IPS DF 4.7 (cell line): ENCODE data around the gene NTHL1.
"Not testable (repeated sequence)": the region's sequence is repeated elsewhere in the genome, so short reads cannot be mapped to it uniquely, and the experiment has no call there.

ENCODE experiments used
- DNase-seq: peaks from one replicate; pipeline ENCODE4 v3.0.0-alpha.2; 2013; ENCODE audit warnings: low spot score; ENCODE audit errors: extremely low read depth

The NTHL1 gene

DNA sequence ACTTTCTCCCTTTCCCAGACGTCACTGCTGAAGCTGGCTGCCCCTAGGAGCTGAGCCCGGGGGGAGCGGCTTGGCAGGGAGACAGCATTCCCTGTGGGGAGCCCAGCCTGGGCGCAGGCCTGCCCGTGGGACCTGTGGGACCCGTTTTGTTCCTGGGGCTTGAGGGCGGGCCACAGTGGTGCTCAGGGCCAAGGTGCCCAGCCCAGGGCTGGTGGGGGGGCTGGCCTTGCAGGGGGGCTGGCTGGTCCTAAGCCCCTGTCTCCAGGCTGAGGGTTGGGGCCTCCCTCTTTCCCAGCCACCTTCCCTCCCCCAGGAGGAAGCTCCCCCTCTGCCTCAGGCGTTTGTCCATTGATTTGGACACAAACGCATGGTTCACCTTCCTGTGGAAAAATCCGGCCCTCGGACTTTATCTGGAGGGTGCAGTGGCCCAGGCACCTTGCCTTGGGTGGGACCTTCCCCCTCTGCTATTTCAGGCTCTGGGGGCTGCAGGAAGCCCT, 16.5 kb downstream of the NTHL1 start:
- DNase-seq, result no peak

DNA sequence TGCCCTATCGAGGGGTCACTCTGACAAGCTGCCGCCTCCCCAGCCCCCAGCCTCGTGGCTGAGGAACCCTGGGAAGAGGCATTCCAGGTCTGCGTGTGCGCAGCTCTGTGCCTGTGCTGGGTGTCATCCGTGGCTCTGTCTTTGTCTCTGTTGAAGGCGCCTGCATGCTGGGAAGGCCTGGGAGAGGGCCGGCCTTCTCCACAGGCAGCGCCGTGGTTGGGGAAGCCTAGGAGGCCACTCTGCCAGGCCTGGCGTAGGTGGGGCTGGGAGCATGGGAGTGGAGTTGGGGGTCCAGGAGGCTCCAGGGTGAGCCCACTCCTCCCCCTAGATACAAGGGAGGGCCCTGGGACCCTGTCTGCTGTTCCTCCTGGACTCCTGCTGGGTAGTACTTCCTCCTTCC, 17.6 kb downstream of the NTHL1 start:
- no peak for DNase-seq

DNA sequence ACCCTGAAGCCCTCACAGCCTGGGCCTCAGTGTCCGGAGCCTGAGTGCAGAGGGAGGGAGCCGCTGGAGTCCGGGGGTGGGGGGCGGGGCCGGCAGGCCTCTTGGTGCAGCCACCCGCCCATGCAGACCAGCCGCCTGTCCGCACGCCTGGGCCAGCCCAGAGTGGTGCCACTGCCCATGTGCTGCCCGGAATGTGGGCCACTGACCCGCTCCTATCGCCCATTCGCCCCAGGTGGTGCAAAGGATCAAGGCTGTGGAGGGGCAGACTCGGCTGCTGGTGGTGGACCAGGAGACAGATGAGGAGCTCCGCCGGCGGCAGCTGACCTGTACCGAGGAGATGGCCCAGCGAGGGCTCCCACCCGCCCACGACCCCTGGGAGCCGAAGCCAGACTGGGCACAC, 18.3 kb downstream of the NTHL1 start:
- DNase-seq, result no peak

DNA sequence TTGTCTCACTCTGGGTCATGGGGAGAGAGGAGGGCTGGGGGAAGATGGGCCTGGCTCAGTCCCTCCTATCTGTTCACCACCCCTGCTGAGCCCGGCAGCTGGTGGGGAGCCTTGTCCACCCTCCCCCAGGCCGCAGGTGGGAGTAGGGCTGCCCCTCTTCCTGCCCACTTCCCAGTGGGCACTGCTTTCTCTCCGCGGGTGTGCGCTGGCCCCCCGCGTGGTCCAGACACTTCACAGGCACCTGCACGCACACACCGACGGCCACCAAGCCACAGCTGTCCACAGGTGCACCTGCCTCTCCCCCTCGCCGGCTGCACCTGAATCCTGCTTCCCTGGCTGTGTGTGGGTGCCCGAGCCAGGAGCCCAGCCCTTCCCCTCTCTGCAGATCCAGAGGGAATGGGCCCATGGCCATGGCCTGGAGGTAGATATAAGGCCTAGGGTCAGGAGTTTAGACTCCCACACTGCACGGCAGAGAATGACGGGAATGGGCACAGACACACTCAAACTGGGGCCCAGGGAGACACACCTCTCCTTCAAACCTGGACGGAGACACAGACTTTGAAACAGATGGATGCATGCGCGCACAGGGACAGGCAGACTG, 18.9 kb downstream of the NTHL1 start:
- DNase-seq, result no peak

DNA sequence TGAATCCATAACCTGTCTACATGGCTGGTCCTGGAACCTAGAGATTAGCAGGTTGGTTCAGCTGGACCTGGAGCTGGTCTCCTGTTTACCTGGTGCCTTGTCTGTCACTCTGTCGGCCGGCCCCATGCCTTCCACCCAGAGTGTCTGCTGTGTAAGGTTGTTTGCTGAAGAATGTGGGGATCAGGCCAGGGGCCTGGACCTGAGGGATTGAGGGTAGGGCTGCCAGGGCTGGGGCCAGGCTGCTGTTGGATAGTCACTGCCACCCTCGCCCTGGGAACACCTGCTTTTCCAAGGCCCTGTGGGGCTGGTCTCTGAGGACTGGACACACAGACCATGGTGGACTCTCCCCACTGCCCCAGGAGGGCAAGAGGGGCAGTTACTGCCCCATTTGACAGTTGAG, 19.5 kb downstream of the NTHL1 start:
- DNase-seq, result no peak

DNA sequence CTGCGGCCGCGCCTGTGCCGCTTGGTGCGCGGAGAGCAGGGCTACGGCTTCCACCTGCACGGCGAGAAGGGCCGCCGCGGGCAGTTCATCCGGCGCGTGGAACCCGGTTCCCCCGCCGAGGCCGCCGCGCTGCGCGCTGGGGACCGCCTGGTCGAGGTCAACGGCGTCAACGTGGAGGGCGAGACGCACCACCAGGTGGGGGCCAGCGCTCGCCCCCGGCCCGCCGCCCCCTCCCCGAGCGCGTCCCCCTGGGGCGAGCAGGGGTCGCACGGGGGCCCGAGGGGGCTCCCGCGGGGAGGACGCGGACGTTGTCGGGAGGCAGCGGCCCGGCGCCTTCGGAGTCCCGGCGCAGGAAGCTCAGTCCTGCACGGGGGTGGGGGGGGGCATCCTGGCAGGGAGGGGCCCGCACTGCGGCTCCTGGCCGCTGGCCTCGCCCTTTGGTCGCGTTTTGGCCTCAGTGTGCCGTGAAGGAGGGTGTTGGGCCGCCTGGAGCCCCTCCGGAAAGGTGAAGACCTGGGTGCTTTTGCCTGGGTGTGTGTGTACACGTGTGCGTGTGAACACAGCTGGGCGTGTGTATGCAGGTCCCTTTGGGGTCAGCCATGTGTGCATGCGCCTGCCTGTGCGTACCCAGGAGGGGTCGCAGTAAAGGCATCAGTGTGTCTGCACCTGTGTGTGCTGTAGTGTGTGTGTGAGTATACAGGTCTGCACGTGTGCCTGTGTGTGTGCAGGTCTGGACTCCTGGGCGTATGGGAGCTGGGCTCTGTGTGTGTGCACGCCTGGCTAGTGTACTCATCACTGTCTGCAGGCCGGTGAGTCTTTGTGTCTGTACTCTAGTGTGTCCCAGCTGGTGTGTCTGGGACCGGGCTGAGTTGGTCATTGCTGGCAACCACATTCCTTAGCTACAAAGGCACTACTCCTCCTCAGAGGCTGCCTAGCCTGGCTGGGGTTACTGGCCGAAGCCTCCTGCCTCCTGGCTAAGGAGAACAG, 20.3 kb downstream of the NTHL1 start:
- DNase-seq, result no peak

DNA sequence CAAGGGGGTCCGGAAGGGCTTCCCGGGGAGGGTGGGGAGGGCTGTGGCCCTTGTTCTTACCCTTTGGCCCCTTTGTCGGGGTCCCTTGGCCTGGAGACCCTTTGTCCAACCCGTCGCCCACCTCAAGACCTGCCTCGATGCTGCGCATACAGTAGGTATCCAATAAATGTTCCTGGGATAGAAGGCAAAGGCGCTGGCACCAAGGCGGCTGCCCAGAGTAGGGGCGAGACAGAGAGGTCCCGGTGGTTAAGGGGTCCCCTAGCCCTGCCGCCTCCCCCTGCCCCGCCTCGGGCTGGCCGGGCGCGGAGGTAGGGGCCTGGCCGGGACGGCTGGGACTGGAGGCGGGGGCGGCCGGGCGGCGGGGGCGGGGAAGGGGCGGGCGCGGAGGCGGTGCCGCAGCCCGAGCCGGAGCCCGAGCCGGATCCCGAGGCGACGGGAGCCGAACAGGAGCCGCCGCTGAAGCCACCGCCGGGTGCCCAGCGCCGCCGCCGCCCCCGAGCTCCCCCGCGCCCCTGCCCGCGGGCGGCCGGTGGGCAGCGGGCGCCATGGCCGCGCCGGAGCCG, 21.1 kb downstream of the NTHL1 start, which contains the start of gene NHERF2:
NHERF2 (plus strand) TSS at position 442 of the 563 bp plus-strand sequence; CDS start at position 546, 104 bp downstream.
- DNase-seq, result no peak

DNA sequence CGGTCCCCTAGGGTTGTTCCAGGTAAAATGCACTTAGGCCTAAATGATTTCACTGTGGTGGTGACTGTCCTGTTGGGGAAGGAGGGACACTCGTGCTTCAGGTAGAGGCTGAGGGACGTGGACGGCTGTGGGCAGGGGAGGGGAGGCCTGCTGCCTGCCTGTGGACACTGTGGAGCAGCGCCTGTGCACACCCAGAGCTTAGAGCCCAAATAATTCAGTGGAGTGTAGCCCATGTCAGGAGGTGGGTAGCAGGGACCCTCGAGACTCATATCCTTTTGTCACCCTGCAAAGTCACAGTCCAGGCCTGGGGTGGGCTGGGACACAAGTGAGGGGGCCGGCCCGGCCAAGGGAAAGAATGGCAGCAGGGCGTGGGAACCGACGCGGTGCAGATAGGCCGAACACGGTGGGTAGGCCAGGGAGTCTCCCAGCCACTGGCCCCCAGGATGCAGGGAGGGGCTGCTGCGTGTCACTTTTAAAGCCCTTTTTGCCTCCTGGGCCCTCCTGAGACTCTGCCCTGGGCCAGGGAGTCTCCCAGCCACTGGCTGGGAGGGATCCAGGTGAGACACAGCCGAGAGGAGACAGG, 21.7 kb downstream of the NTHL1 start:
- DNase-seq, result no peak

DNA sequence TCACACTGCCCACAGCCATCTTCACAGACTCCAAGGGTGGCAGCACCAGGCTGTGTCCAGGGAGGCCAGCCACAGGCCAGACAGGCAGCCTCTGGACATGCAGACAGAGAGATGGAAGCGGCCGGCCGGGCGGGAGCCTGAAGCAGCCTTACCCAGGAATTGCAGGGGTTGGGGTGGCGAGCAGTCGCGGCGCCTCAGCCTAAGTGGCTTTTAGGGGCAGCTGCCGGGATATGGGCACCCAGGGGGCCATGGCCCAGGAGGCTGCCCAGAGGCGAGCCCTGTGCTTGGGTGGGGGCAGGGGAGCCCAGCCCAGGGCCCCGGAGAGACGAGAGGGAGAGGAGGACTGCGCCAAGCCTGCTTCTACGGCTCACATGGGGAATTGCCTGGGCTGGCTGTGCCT, 22.4 kb downstream of the NTHL1 start:
- DNase-seq, result no peak

DNA sequence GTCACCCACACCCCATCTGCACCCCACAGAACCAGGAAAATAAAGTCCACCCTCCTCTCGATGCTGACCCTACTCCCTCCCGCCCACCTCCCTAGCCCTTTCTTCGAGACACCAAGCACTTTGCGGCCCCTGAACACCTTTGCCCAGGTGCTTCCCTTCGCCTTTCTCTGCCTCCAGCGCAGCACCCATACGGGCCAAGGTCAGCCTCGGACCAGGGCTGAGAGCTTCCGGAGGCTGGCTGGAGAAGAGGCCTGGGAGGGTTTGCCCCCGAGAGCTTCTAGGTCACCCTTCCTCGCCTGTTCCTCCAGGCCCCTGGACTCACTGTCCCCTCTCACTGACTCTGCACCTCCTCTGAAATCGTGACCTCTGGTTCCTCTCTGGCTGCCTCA, 23.6 kb downstream of the NTHL1 start:
- no peak for DNase-seq

DNA sequence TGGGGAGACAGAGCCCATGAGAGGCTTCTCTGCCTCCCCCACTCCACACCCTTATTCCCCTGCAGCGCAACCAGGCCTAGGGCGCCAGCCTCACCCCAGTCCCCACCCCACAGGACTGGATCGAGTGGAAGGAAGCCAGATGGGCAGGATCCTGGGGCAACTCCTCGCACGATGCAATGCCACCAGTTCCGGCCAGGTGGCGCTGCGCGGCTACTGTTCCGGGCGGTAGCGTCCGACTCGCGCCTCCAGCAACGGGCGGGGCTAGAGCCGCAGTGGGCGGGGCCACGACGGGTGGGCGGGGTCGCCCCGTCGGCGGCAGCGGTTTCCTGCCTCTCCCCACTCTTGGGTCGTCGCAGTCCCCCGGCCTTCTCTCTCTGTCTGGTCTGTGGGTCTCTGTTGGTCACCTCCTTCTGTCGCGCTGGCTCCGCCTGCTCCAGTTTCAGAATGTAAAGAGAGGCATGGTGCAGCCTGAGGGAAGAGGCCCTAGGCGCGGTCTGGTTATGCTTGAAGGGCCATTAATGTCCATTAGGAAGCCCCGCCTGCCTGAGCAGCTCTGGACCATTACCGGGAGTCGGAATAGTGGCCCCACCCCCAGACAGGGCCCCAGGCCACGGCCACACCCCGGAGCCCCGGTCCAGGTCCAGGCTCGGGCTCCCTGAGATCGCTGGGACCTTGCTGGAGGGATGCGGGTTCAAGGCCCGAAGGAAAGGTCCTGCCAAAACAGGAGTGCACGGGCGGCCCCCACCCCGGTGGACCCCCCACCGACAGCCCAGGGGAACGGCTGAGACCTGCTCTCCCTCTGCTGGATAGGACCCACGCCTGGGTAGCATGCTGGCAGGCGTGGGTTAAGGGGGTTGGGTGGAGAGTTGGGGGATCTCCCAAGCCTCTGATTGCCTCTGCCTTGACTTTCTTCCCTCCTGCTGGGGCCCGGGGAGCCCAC, 24.3 kb downstream of the NTHL1 start:
- DNase-seq, result peak; percentile 83

DNA sequence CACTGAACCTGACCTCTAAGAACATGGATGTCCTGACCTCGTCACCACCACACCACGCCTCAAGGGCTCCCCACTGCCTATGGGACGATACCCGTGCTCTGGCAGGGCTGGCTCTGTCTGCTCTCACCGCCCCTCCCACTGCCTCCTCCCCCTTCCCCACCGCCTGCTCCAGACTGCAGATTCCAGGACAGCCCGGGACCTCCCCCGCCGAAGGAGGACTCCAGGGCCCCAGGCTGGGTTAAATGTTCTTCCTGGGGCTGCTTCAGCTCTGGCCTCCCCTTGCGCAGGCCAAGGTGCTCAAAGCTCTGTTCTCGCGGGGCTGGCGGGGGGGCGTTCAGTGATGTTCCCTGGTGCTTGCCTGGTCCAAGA, 24.9 kb downstream of the NTHL1 start:
- no peak for DNase-seq

DNA sequence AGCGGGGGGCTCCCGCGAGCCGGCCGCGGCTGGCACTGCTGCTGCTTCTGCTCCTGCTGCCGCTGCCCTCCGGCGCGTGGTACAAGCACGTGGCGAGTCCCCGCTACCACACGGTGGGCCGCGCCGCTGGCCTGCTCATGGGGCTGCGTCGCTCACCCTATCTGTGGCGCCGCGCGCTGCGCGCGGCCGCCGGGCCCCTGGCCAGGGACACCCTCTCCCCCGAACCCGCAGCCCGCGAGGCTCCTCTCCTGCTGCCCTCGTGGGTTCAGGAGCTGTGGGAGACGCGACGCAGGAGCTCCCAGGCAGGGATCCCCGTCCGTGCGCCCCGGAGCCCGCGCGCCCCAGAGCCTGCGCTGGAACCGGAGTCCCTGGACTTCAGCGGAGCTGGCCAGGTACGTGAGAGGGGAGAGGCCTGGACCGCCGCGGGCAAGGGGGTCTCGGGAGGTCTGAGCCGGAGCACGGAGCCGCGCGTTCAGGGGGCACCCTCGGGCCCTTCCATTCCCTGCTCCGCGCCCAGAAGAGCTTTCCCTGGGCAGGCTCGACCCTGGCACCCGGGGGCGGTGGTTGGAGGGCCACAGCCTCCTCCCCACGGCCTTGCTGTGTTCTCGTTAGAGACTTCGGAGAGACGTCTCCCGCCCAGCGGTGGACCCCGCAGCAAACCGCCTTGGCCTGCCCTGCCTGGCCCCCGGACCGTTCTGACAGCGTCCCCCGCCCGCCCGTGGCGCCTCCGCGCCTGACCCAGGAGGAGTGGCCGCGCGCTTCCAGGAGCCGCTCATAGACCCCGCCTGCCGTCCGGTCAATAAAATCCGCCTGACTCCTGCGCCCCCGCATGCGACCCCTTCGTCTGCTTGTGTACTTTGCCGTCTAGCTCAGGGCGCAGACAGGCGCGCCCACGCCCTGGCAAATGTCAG, 27.5 kb downstream of the NTHL1 start:
- DNase-seq, result no peak

DNA sequence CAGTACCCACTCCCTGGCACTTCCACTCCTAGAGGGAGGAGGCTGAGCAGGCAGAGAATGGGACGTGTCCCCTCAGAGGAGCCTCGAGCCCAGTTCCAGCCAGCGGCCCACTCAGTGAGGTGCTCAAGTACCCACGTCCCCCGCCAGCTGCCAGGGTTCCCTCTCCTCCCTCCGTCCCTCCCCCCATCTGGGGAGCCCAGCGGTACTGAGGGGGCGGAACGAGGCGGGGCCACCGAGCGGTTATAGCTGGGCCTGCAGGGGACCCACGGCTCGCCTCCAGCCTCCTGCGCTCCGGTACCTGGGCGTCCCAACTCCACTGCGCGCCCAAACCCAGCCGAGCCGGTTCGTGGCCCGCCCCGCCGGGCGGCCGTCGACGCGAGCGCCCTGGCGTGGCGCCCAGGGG, 28.1 kb downstream of the NTHL1 start, which contains the start of gene NPW:
NPW (plus strand) TSS at position 268 of the 403 bp plus-strand sequence.
- DNase-seq, result no peak

DNA sequence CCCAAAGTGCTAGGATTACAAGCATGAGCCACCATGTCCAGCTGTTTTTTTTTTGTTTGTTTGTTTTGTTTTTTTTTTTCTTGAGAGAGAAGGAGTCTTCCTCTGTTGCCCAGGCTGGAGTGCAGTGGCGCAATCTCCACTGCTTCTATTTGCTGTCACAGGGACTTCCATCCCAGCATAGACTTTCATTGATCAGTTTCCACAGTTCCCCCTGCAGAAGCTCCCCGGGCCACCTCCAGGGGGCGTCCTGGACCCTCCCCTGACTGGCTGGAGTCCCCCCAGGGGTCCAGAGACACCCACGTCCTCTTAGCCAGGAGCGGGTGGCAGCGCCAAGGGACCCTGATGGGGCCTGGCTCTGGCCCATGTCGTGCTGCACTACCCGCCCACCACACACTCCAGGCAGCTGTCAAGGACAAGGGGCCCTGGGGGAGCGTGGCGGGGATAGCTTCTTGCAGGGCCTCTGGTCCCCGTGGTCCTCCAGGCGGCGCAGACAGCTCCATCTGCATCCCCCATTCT, 31.2 kb downstream of the NTHL1 start:
- DNase-seq, result no peak

DNA sequence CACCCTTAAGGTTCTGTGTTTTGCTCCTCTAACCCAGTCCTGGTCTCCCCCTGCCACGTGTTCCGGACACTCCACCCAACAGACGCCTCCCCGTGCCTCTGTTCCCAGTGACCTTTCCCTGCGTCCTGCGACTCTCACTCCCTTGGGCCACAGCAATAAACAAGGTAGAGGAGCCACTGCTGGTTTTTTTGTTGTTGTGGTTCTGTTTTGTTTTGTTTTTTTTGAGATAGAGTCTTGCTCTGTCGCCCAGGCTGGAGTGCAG, 31.8 kb downstream of the NTHL1 start:
- DNase-seq, result no peak

DNA sequence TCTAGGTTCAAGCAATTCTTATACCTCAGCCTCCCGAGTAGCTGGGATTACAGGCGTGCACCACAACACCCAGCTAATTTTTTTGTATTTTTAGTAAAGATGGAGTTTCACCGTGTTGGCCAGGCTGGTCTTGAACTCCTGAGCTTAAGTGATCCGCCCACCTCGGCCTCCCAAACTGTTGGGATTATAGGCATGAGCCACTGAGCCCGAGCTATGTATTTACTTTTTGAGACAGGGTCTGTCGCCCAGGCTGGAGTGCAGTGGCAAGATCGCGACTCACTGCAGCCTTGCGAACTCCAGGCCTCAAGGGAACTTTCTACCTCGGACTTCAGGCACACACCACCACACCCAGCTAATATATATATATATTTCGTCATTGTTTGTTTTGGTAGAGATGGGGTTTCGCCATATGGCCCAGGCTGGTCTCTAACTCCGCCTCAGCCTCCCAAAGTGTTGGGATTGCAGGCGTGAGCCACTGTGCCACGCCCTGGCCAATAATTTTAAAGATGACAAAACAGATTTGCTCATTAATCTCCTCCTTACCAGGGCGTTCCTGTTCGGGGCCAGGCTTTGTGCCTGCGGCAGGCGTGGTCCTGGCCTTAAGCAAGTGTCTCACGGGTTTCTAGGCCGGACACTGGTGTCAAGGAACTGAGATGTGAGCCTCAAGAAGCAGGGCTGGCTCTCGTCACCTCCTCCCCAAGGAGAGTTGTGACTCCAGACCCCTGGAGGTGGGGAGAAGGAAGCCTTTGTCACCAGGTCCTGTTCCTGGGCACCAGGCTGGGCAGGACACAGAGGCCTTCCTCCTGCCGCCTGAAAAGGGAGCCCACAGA, 32.3 kb downstream of the NTHL1 start:
- DNase-seq, result no peak

DNA sequence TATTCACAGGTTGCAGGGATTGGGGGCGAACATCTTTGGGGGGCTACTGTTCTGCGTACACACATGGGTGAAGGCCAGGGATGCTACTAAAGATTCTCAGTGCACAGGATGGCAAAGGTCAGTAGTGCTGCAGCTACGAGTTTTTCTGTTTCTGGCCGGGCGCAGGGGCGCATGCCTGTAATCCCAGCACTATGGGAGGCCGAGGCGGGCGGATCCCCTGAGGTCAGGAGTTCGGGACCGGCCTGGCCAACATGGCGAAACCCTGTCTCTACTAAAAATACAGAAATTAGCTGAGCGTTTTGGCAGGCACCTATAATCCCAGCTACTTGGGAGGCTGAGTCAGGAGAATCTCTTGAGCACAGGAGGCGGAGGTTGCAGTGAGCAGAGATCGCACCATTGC, 34.1 kb downstream of the NTHL1 start:
- DNase-seq, result no peak

DNA sequence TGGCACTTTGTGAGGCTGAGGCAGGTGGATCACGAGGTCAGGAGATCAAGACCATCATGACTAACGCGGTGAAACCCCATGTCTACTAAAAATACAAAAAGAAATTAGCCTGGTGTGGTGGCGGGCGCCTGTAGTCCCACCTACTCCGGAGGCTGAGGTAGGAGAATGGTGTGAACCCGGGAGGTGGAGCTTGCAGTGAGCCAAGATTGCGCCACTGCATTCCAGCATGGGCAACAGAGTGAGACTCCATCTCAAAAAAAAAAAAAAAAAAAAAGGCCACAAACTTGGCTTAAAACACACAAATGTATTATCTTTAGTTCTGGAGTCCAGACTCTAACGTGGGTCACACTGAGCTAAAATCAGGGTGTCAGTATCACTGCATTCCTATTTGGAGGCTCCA, 35.9 kb downstream of the NTHL1 start:
- DNase-seq, result not testable (repeated sequence)
